Measurements from ENCODE around the gene JMY. TPM values are rescaled to one million over a fixed set of nuclear protein-coding genes. Genes with fewer than 3 reads are reported as not detected.
"Not testable (repeated sequence)": the region's sequence is repeated elsewhere in the genome, so short reads cannot be mapped to it uniquely, and the experiment has no call there.

The JMY gene
- polyA plus RNA-seq, 1 donor (not counting 4 experiments of a cell fraction or from before 2014, with no cell fraction given) = 3.3 TPM

DNA sequence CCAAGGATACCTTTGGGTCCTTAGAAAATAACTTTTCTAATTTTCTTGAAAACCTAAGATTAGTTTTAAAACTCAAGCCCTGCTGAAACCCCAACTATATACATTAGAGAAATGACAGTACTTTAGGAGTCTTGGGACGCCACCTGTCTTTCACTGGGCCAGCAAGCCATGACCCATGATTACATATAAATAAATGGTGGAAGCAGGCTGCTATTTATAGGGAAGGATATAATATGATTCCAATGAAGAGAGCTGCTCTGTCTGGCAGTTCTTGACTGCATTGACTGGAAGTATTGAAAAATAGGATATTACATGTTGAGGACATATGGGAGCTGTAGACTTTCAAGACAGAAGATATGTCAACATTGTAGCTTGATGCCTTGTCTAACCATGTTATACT is 7.3 kb downstream of the JMY start:
- Histone ChIP-seq H3K4me1 (ENCODE audit: control insufficient read depth, extremely low read depth, insufficient read depth, low read length) (peaks cover 10% of the 10 kb centered on the region), H3K4me3 (ENCODE audit: control insufficient read depth in 2 of 3, extremely low read depth in 1 of 3, insufficient read depth in 2 of 3, low read depth in 1 of 3, low read length in 3 of 3) (no peak overlapping the region), H3K27ac (ENCODE audit: control insufficient read depth, insufficient read depth, low read length) (no peak overlapping the region), H3K9ac (ENCODE audit: control insufficient read depth, extremely low read depth, insufficient read depth, low read length) (no peak overlapping the region), H3K36me3 (ENCODE audit: control insufficient read depth in 2 of 2, extremely low read depth in 1 of 2, insufficient read depth in 2 of 2, low read length in 2 of 2) (no peaks in the 10 kb centered on the region), H3K4me2 (ENCODE audit: control insufficient read depth, extremely low read depth, insufficient read depth, low read depth, low read length) (no peak overlapping the region), H3K9me1 (ENCODE audit: control insufficient read depth, extremely low read depth, insufficient read depth, low read length) (no peaks in the 10 kb centered on the region), H3K27me3 (ENCODE audit: control insufficient read depth, extremely low read depth, insufficient read depth, low read length) (no peaks in the 10 kb centered on the region), H2AFZ (ENCODE audit: control insufficient read depth, low read length) (no peak overlapping the region), H3K9me3 (ENCODE audit: control insufficient read depth, low read depth, low read length) (no peaks in the 10 kb centered on the region), H4K20me1 (ENCODE audit: control insufficient read depth, extremely low read depth, insufficient read depth, low read length) (no peaks in the 10 kb centered on the region), H3K79me2 (ENCODE audit: control insufficient read depth, insufficient read depth, low read length) (peaks cover 12% of the 10 kb centered on the region)
- DNase-seq (ENCODE audit: low read depth, low spot score) (no peak), FAIRE-seq (no peak)
- no peak for TF ChIP-seq EZH2 (IDR thresholded peaks at IDR 0.05; ENCODE audit: low read length)
- TF ChIP-seq, protein P1, sequence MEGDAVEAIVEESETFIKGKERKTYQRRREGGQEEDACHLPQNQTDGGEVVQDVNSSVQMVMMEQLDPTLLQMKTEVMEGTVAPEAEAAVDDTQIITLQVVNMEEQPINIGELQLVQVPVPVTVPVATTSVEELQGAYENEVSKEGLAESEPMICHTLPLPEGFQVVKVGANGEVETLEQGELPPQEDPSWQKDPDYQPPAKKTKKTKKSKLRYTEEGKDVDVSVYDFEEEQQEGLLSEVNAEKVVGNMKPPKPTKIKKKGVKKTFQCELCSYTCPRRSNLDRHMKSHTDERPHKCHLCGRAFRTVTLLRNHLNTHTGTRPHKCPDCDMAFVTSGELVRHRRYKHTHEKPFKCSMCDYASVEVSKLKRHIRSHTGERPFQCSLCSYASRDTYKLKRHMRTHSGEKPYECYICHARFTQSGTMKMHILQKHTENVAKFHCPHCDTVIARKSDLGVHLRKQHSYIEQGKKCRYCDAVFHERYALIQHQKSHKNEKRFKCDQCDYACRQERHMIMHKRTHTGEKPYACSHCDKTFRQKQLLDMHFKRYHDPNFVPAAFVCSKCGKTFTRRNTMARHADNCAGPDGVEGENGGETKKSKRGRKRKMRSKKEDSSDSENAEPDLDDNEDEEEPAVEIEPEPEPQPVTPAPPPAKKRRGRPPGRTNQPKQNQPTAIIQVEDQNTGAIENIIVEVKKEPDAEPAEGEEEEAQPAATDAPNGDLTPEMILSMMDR (optimal IDR thresholded peaks at IDR 0.05 in 1 of 3, IDR thresholded peaks at IDR 0.05 in 1 of 3, conservative IDR thresholded peaks at IDR 0.05 in 1 of 3; ENCODE audit: extremely low read depth in 1 of 3, insufficient read depth in 2 of 3, low read length in 3 of 3) = no peak
- dilution Hi-C loops (cut with MboI; ENCODE audit: extremely low pct_ligation_motif_present, low sequenced_read_pairs) = no loop called here

DNA sequence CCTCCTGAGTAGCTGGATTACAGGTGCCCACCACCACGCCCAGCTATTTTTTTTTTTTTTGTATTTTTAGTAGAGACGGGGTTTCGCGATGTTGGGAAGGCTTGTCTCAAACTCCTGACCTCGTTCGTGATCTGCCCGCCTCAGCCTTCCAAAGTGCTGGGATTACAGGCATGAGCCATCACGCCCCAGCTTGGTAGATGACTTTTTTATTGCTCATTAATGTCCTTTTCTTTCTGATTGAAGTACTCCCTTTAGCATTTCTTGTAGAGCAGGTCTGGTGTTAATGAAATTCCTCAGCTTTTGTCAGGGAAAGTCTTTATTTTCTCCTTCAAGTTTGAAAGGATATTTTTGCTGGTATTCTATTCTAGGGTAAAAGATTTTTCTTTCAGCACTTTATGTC is 18.1 kb downstream of the JMY start:
- H3K79me2 ChIP-seq (ENCODE audit: control insufficient read depth, insufficient read depth, low read length); H2AFZ ChIP-seq (ENCODE audit: control insufficient read depth, low read length); H3K4me3 ChIP-seq (ENCODE audit: control insufficient read depth in 2 of 3, extremely low read depth in 1 of 3, insufficient read depth in 2 of 3, low read depth in 1 of 3, low read length in 3 of 3); H3K27me3 ChIP-seq (ENCODE audit: control insufficient read depth, extremely low read depth, insufficient read depth, low read length); H3K9ac ChIP-seq (ENCODE audit: control insufficient read depth, extremely low read depth, insufficient read depth, low read length); H3K4me1 ChIP-seq (ENCODE audit: control insufficient read depth, extremely low read depth, insufficient read depth, low read length); FAIRE-seq; H4K20me1 ChIP-seq (ENCODE audit: control insufficient read depth, extremely low read depth, insufficient read depth, low read length); H3K9me1 ChIP-seq (ENCODE audit: control insufficient read depth, extremely low read depth, insufficient read depth, low read length); H3K27ac ChIP-seq (ENCODE audit: control insufficient read depth, insufficient read depth, low read length); dilution Hi-C loops (cut with MboI; ENCODE audit: extremely low pct_ligation_motif_present, low sequenced_read_pairs); DNase-seq (ENCODE audit: low read depth, low spot score); H3K9me3 ChIP-seq (ENCODE audit: control insufficient read depth, low read depth, low read length); H3K36me3 ChIP-seq (ENCODE audit: control insufficient read depth in 2 of 2, extremely low read depth in 1 of 2, insufficient read depth in 2 of 2, low read length in 2 of 2): not testable (repeated sequence)
- peak overlapping the region; percentile 8 for H3K4me2 ChIP-seq (ENCODE audit: control insufficient read depth, extremely low read depth, insufficient read depth, low read depth, low read length)

DNA sequence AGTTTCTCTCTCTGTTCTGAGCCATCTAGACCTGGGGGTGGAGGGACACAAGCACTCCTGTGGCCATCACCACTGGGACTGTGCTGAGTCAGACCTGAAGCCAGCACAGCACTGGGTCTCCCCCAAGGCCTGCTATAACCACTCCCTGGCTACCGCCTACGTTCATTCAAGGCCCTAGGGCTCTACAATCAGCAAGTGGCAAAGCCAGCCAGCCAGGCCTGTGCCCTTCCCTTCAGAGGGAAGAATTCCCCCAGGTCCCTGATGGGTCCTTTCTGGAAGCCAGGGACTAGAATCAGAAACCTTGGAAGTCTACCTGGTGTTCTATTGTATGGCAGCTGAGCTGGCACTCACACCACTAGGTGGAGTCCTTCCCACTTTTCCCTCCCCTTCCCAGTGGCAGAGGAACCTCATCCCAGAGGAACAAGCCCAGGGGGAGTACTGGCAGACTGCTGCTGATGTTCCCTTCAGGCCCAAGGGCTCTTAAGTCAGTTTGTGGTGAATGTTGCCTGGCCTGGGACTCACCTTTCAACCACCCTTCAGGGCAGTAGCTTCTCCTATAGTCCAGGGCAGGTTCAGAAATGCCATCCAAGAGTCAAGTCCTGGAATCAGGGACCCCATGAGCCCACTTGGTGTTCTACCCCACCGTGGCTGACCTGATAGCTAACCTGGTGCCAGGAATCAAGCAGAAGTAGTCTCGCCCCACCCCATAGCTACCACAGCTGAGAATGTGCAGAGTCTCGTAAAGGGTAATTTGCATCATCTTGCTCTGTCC is 20.0 kb downstream of the JMY start:
- Histone ChIP-seq H3K27ac (ENCODE audit: control insufficient read depth, insufficient read depth, low read length) (no peak overlapping the region), H3K9ac (ENCODE audit: control insufficient read depth, extremely low read depth, insufficient read depth, low read length) (no peak overlapping the region), H3K27me3 (ENCODE audit: control insufficient read depth, extremely low read depth, insufficient read depth, low read length) (no peaks in the 10 kb centered on the region), H3K79me2 (ENCODE audit: control insufficient read depth, insufficient read depth, low read length) (no peaks in the 10 kb centered on the region), H3K36me3 (ENCODE audit: control insufficient read depth in 2 of 2, extremely low read depth in 1 of 2, insufficient read depth in 2 of 2, low read length in 2 of 2) (no peaks in the 10 kb centered on the region), H3K4me2 (ENCODE audit: control insufficient read depth, extremely low read depth, insufficient read depth, low read depth, low read length) (no peak overlapping the region), H2AFZ (ENCODE audit: control insufficient read depth, low read length) (no peak overlapping the region), H4K20me1 (ENCODE audit: control insufficient read depth, extremely low read depth, insufficient read depth, low read length) (no peaks in the 10 kb centered on the region), H3K4me3 (ENCODE audit: control insufficient read depth in 2 of 3, extremely low read depth in 1 of 3, insufficient read depth in 2 of 3, low read depth in 1 of 3, low read length in 3 of 3) (no peak overlapping the region), H3K4me1 (ENCODE audit: control insufficient read depth, extremely low read depth, insufficient read depth, low read length) (peaks cover 7% of the 10 kb centered on the region), H3K9me3 (ENCODE audit: control insufficient read depth, low read depth, low read length) (no peaks in the 10 kb centered on the region), H3K9me1 (ENCODE audit: control insufficient read depth, extremely low read depth, insufficient read depth, low read length) (no peaks in the 10 kb centered on the region)
- peak; percentile 73 for FAIRE-seq
- TF ChIP-seq EZH2 (IDR thresholded peaks at IDR 0.05; ENCODE audit: low read length) = no peak
- TF ChIP-seq, protein P1 (optimal IDR thresholded peaks at IDR 0.05 in 1 of 3, IDR thresholded peaks at IDR 0.05 in 1 of 3, conservative IDR thresholded peaks at IDR 0.05 in 1 of 3; ENCODE audit: extremely low read depth in 1 of 3, insufficient read depth in 2 of 3, low read length in 3 of 3) = peak; percentile 74 to 81 (median 81)
- dilution Hi-C loops (cut with MboI; ENCODE audit: extremely low pct_ligation_motif_present, low sequenced_read_pairs) = no loop called here
- no peak for DNase-seq (ENCODE audit: low read depth, low spot score)
